Upper lobe of left lung (tissue), 6 donors: Measurements from ENCODE around the gene BANP. TPM values are rescaled to one million over a fixed set of nuclear protein-coding genes. Genes with fewer than 3 reads are reported as not detected.

Experiments used
- ATAC-seq, 2 donors: fragments of 200-7000 bp; cut with Tn5 transposase; one replicate each; pipeline ENCODE4 v1.9.1; 2022; ENCODE audit warnings: mild to moderate bottlenecking in 2 of 2, moderate library complexity in 2 of 2; ENCODE audit not compliant: low FRiP score in 2 of 2
- DNase-seq, 2 donors: peaks; one replicate each; pipeline ENCODE4 v3.0.0-alpha.2; 2019 to 2020
- H3K27ac ChIP-seq, 4 donors: fragments of 200-600 bp; sonication (generic); one replicate each; pipeline ENCODE4 v1.5.1; 2016 to 2019
- H3K27me3 ChIP-seq, 4 donors: fragments of 200-600 bp; sonication (generic); one replicate each; pipeline ENCODE4 v1.5.1; 2017 to 2019
- H3K36me3 ChIP-seq, 4 donors: fragments of 200-600 bp; sonication (generic); one replicate each; pipeline ENCODE4 v1.5.1; 2016 to 2019
- H3K4me1 ChIP-seq, 4 donors: fragments of 200-600 bp; sonication (generic); one replicate each; pipeline ENCODE4 v1.5.1; 2018 to 2019
- H3K4me3 ChIP-seq, 4 donors: fragments of 200-600 bp; sonication (generic); one replicate each; pipeline ENCODE4 v1.5.1; 2017 to 2019; ENCODE audit warnings: mild to moderate bottlenecking in 2 of 4, moderate library complexity in 1 of 4
- H3K9me3 ChIP-seq, 4 donors: fragments of 200-600 bp; sonication (generic); one replicate each; pipeline ENCODE4 v1.5.1; 2018 to 2019
- EP300 ChIP-seq, 4 donors: sonication (generic); formaldehyde crosslinking; IDR thresholded peaks; one replicate each; pipeline ENCODE4 v1.5.1; 2017; ENCODE audit warnings: antibody characterized with exemption in 4 of 4, control low read depth in 2 of 4
- POLR2A ChIP-seq, 4 donors: fragments of 450-650 bp; IDR thresholded peaks; one replicate each; pipeline ENCODE4 v1.5.1; 2016 to 2017; ENCODE audit warnings: antibody characterized with exemption in 4 of 4, mild to moderate bottlenecking in 2 of 4
- POLR2AphosphoS5 ChIP-seq, 2 donors: sonication (generic); formaldehyde crosslinking; IDR thresholded peaks; one replicate each; pipeline ENCODE4 v1.5.1; 2017; ENCODE audit warnings: antibody characterized with exemption in 2 of 2
- WGBS, 2 donors: methylation state at CpG; one replicate each; pipeline ENCODE4 v1.1.5; 2017 to 2018; 5-methylcytosine and 5-hydroxymethylcytosine counted together
- total RNA-seq, 6 donors: library from RNA; depleted of rRNA in 4 of 6; stranded (reverse); fragments of >200 nt in 4 of 6; gene quantifications; one replicate each; pipeline versions ENCODE4 v1.1.0 to v1.2.1, GENCODE V29; 2016 to 2021
- TF ChIP-seq, protein P1 (sequence below), 6 experiments: fragments of 450-650 bp in 4 of 6; fragments of 200-600 bp in 2 of 6; sonication (generic) in 2 of 6; IDR thresholded peaks; one replicate each; pipeline ENCODE4 v1.5.1; 2016 to 2019; ENCODE audit warnings: antibody characterized with exemption in 6 of 6
- donor health status: DM: no; HTN: no; CAD: no; lungs with moderate emphysema.
- donor health status: DM: no; HTN: yes; CAD: no; lungs with severe emphysema.

The BANP gene
- total RNA-seq, 6 donors from 2014 or later: 15.2 to 47.1 (median 24.4) TPM

GRCh38 chr16:87954361-87954760, 3.1 kb downstream of the BANP start:
- DNase-seq (peak in 1 of 2 donors; percentile 53), ATAC-seq (no peak)
- Histone ChIP-seq H3K27ac (peak overlapping the region; percentile 83 to 98 (median 96)), H3K4me1 (peaks cover 49 to 65% (median 58%) of the 10 kb centered on the region in 4 donors), H3K4me3 (peak overlapping the region in 1 of 4 donors; percentile 18), H3K9me3 (no peaks in the 10 kb centered on the region), H3K36me3 (peaks cover 0 to 12% (median 2%) of the 10 kb centered on the region in 4 donors), H3K27me3 (no peaks in the 10 kb centered on the region)
- WGBS, 2 donors: 51 to 57% methylated on average over 12 to 14 of the region's 14 CpGs
- no peak for TF ChIP-seq POLR2A (IDR thresholded peaks at IDR 0.05)
- TF ChIP-seq POLR2AphosphoS5 (IDR thresholded peaks at IDR 0.05): no peak
- TF ChIP-seq, protein P1, sequence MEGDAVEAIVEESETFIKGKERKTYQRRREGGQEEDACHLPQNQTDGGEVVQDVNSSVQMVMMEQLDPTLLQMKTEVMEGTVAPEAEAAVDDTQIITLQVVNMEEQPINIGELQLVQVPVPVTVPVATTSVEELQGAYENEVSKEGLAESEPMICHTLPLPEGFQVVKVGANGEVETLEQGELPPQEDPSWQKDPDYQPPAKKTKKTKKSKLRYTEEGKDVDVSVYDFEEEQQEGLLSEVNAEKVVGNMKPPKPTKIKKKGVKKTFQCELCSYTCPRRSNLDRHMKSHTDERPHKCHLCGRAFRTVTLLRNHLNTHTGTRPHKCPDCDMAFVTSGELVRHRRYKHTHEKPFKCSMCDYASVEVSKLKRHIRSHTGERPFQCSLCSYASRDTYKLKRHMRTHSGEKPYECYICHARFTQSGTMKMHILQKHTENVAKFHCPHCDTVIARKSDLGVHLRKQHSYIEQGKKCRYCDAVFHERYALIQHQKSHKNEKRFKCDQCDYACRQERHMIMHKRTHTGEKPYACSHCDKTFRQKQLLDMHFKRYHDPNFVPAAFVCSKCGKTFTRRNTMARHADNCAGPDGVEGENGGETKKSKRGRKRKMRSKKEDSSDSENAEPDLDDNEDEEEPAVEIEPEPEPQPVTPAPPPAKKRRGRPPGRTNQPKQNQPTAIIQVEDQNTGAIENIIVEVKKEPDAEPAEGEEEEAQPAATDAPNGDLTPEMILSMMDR (IDR thresholded peaks at IDR 0.05): no peak

DNA sequence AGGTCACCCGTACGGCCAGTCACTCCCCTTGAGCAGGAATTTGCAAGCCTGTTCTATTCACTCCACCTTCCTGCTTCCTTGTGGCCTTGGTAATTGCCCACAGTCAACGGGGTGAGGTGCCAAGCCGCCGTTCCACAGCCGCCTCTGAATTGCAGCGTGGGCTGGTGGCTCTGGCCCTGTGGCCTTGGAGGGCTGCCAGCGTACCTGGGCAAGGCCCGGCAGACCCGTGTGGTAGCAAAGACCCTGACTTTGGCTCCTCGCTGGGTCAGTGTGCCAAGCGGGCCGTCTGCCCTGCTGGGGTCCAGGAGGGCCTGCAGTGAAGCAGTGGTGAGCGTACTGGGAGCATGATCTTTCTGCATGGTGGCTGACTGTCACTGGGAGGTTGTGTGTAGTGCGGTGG, 3.6 kb downstream of the BANP start:
- Histone ChIP-seq H3K27ac (peak overlapping the region; percentile 83 to 98 (median 96)), H3K27me3 (no peaks in the 10 kb centered on the region), H3K9me3 (no peaks in the 10 kb centered on the region), H3K4me3 (peak overlapping the region in 1 of 4 donors; percentile 18), H3K36me3 (peaks cover 0 to 12% (median 2%) of the 10 kb centered on the region in 4 donors), H3K4me1 (peaks cover 49 to 68% (median 59%) of the 10 kb centered on the region in 4 donors)
- WGBS, 2 donors: 62 to 73% methylated on average over 9 to 15 of the region's 15 CpGs
- ATAC-seq (no peak), DNase-seq (peak in 1 of 2 donors; percentile 77)
- TF ChIP-seq POLR2A (IDR thresholded peaks at IDR 0.05): no peak
- TF ChIP-seq, protein P1 (IDR thresholded peaks at IDR 0.05): no peak
- no peak for TF ChIP-seq POLR2AphosphoS5 (IDR thresholded peaks at IDR 0.05)
- no peak for TF ChIP-seq EP300 (IDR thresholded peaks at IDR 0.05)

DNA sequence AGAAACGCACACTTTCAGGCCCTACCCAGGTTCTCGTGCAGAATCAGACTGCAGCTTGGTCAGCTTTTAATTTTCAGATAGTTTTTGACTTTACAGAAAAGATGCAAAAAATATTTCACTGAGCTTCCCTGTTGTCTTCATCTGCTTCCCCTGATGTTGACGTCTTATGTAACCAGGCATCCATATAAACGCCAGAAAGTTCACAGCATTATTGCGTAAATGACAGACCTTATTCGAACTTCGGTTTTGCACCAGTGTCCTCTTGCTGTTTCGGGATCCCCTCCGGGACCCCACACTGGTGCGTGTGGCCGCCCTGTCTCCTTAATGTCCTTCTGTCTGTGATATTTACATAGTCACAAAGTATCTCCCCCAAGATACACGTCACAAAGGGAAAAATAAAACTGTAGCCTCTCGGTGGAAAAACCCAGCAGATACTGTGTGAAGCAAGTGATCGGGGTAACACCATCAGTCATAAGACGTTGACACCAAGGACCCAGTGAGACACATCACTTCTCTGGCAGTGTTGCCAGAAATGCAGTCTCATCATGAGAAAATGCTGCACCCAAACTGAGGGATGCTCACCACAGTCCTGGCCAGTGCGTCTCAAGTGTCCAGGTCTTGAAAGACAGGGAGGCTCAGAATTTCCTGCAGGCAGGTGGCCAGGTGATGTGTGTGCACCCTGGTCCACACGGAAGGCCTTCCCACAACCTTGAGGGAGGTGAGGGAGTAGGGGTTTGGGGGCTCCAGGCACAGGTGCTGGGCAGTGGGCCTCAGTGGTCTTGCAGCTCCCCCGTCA, 4.3 kb downstream of the BANP start:
- DNase-seq (no peak), ATAC-seq (no peak)
- H3K27ac ChIP-seq: peak overlapping the region; percentile 83 to 98 (median 96)
- H3K9me3 ChIP-seq: no peaks in the 10 kb centered on the region
- no peaks in the 10 kb centered on the region for H3K27me3 ChIP-seq
- 74 to 76% methylated on average over 16 to 18 of the region's 18 CpGs for WGBS, 2 donors
- TF ChIP-seq POLR2AphosphoS5 (IDR thresholded peaks at IDR 0.05) (peak in 1 of 2 donors; percentile 4), POLR2A (IDR thresholded peaks at IDR 0.05) (no peak), EP300 (IDR thresholded peaks at IDR 0.05) (no peak)
- TF ChIP-seq, protein P1 (IDR thresholded peaks at IDR 0.05): no peak
- peaks cover 0 to 12% (median 2%) of the 10 kb centered on the region in 4 donors for H3K36me3 ChIP-seq
- H3K4me3 ChIP-seq: no peak overlapping the region
- peaks cover 49 to 68% (median 57%) of the 10 kb centered on the region in 4 donors for H3K4me1 ChIP-seq

DNA sequence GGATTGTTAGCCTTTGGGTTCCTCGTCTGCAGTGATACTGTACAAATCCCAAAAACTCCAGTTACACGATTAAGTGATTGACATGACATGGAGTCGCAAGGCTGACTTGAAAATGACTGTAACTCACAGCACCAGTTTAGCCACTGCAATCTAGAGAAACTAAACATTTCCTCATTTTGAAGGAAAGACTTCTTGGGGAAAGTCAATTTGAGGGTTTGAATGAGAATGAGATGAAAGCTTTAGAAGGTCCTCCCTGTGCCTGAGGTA, 4.8 kb downstream of the BANP start:
- Histone ChIP-seq H3K27ac (peak overlapping the region; percentile 77 to 98 (median 96)), H3K4me3 (peak overlapping the region in 1 of 4 donors; percentile 21)

More for the DNA sequence above, 4.8 kb downstream of the BANP start:
- Histone ChIP-seq H3K36me3 (peaks cover 0 to 12% (median 2%) of the 10 kb centered on the region in 4 donors), H3K9me3 (no peaks in the 10 kb centered on the region), H3K4me1 (peaks cover 49 to 68% (median 56%) of the 10 kb centered on the region in 4 donors), H3K27me3 (no peaks in the 10 kb centered on the region)
- ATAC-seq (no peak), DNase-seq (no peak)
- WGBS, 2 donors: 25 to 45% methylated on average over 2 to 3 of the region's 3 CpGs
- TF ChIP-seq POLR2AphosphoS5 (IDR thresholded peaks at IDR 0.05): no peak
- TF ChIP-seq EP300 (IDR thresholded peaks at IDR 0.05): no peak
- TF ChIP-seq, protein P1 (IDR thresholded peaks at IDR 0.05): no peak
- TF ChIP-seq POLR2A (IDR thresholded peaks at IDR 0.05): no peak
